ENCODE measurements around the gene INTS7. TPM values are rescaled to one million over a fixed set of nuclear protein-coding genes. Genes with fewer than 3 reads are reported as not detected.

Gene INTS7
- total and polyA plus RNA-seq, 2 experiments from 2014 or later: 10.9 to 34.0 TPM

DNA sequence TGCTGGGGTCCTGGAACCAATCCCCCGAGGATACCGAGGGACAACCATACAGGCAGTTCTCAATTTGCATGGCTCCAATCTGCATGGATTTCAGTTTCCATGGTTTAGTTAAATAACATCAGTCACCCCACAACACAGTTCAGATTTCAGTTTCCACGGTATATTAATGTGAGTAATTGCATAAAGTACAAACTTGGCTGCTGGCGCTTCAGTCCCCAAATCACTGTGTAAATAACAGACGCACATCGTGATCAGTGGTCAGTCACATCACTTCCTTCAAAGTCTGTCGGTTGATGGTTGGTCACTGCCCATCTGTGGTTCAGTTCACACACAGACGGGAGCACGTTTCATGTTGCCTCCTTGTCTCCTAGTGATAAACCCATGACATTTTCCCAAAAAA is 138.4 kb downstream of the INTS7 start:
- Histone ChIP-seq H2AFZ (no peak overlapping the region), H3K4me3 (no peak overlapping the region), H3K4me2 (no peak overlapping the region), H3K27ac (ENCODE audit: low read depth) (no peak overlapping the region), H3K4me1 (ENCODE audit: insufficient read depth) (no peaks in the 10 kb centered on the region), H3F3A (replicated peaks; ENCODE audit: low read depth) (no peaks in the 10 kb centered on the region), H3K36me3 (ENCODE audit: insufficient read depth) (no peaks in the 10 kb centered on the region), H4K20me1 (replicated peaks; ENCODE audit: insufficient read depth) (no peaks in the 10 kb centered on the region), H3K79me2 (replicated peaks; ENCODE audit: insufficient read depth) (no peaks in the 10 kb centered on the region), H3K9me2 (ENCODE audit: insufficient read depth) (no peaks in the 10 kb centered on the region), H3K27me3 (ENCODE audit: insufficient read depth) (no peaks in the 10 kb centered on the region)
- Mint-ChIP-seq H3K4me1 (no peaks in the 10 kb centered on the region), H3K9me3 (peaks cover 7% of the 10 kb centered on the region; the same call in 2 of the 3 replicates), H3K36me3 (ENCODE audit: low read depth) (no peaks in the 10 kb centered on the region; the same call in 2 of the 3 replicates), H3K27ac (no peak overlapping the region), H3K27me3 (ENCODE audit: insufficient read depth, low read depth, poor library complexity) (no peaks in the 10 kb centered on the region), H3K4me3 (no peak overlapping the region)
- ATAC-seq (no peak), DNase-seq (ENCODE audit: low spot score) (no peak)
- no peak for TF ChIP-seq ZNF331 (CRISPR knock-in tag; IDR thresholded peaks at IDR 0.05; ENCODE audit: low read depth)
- no peak for TF ChIP-seq NANOG (IDR thresholded peaks at IDR 0.05; ENCODE audit: borderline replicate concordance)
- no peak for TF ChIP-seq CREB1 (CRISPR knock-in tag; IDR thresholded peaks at IDR 0.05; ENCODE audit: low read depth)

DNA sequence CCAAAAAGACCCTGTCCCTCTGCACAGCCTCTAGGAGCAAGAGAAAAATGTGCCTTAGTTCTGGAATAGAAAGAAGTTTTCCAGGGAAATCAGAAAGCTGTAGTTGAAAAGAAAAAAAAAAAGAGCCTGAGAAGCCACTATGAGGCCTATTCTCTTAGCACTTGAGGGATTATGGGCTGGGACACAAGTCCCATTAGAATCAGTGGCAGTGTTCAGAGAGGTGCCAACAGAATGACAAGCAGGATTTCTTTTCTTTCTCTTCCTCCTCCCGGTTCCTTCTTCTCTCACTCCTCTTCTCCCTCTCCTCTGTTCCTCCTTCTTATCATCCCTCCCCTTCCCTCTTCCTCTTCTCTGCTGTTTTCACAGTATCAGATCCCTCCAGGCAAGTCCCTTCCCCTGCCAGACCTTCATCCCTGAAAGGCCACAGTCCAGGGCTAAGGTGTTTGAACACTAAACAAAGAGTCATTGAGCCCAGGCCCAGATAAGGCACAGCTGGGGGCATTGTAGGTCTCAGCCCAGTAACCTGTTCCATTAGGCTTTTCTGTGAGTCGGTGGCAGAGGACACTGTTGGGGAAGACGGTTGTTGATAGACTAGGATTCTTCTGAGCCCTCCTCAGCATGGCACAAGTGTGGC is 140.1 kb downstream of the INTS7 start:
- Histone ChIP-seq H3K79me2 (replicated peaks; ENCODE audit: insufficient read depth) (no peaks in the 10 kb centered on the region), H3K36me3 (ENCODE audit: insufficient read depth) (no peaks in the 10 kb centered on the region), H3K4me3 (no peak overlapping the region), H3K4me2 (no peak overlapping the region), H4K20me1 (replicated peaks; ENCODE audit: insufficient read depth) (no peaks in the 10 kb centered on the region), H2AFZ (0 out of 2 replicates have a peak overlapping the region, but pooled peaks have one; percentile 74), H3K4me1 (ENCODE audit: insufficient read depth) (no peaks in the 10 kb centered on the region), H3K27ac (ENCODE audit: low read depth) (no peak overlapping the region), H3K9me2 (ENCODE audit: insufficient read depth) (peaks cover 7% of the 10 kb centered on the region; the same call in 1 of the 2 replicates), H3F3A (replicated peaks; ENCODE audit: low read depth) (no peaks in the 10 kb centered on the region), H3K27me3 (ENCODE audit: insufficient read depth) (no peaks in the 10 kb centered on the region)
- Mint-ChIP-seq H3K9me3 (peaks cover 2% of the 10 kb centered on the region; the same call in 1 of the 3 replicates), H3K27ac (no peak overlapping the region), H3K4me1 (no peaks in the 10 kb centered on the region), H3K27me3 (ENCODE audit: insufficient read depth, low read depth, poor library complexity) (no peaks in the 10 kb centered on the region), H3K36me3 (ENCODE audit: low read depth) (no peaks in the 10 kb centered on the region), H3K4me3 (no peak overlapping the region)
- no peak for ATAC-seq
- TF ChIP-seq STAT1 (IDR thresholded peaks at IDR 0.05; ENCODE audit: unreplicated experiment) (no peak), CTCF (conservative IDR thresholded peaks at IDR 0.05; ENCODE audit: low read depth in 2 of 2) (no peak), ETS1 (IDR thresholded peaks at IDR 0.05) (no peak), POLR2AphosphoS5 (IDR thresholded peaks at IDR 0.05; ENCODE audit: low read depth) (no peak), ZNF114 (CRISPR knock-in tag; IDR thresholded peaks at IDR 0.05) (no peak), REST (IDR thresholded peaks at IDR 0.05; ENCODE audit: unreplicated experiment) (no peak), NANOG (IDR thresholded peaks at IDR 0.05; ENCODE audit: borderline replicate concordance) (no peak), EZH2 (IDR thresholded peaks at IDR 0.05; ENCODE audit: low read depth, unreplicated experiment) (no peak)
- DNase-seq (ENCODE audit: low spot score): no peak

Data from GM23338 (cell line).